ENCODE measurements around the gene NPC2. TPM values are rescaled to one million over a fixed set of nuclear protein-coding genes. Genes with fewer than 3 reads are reported as not detected.

NPC2 gene
- total and polyA plus RNA-seq, 9 of the 15 experiments (the other 6 are each of a cell fraction or from before 2014, with no cell fraction given) = 16.6 to 74.1 (median 32.6) TPM

DNA sequence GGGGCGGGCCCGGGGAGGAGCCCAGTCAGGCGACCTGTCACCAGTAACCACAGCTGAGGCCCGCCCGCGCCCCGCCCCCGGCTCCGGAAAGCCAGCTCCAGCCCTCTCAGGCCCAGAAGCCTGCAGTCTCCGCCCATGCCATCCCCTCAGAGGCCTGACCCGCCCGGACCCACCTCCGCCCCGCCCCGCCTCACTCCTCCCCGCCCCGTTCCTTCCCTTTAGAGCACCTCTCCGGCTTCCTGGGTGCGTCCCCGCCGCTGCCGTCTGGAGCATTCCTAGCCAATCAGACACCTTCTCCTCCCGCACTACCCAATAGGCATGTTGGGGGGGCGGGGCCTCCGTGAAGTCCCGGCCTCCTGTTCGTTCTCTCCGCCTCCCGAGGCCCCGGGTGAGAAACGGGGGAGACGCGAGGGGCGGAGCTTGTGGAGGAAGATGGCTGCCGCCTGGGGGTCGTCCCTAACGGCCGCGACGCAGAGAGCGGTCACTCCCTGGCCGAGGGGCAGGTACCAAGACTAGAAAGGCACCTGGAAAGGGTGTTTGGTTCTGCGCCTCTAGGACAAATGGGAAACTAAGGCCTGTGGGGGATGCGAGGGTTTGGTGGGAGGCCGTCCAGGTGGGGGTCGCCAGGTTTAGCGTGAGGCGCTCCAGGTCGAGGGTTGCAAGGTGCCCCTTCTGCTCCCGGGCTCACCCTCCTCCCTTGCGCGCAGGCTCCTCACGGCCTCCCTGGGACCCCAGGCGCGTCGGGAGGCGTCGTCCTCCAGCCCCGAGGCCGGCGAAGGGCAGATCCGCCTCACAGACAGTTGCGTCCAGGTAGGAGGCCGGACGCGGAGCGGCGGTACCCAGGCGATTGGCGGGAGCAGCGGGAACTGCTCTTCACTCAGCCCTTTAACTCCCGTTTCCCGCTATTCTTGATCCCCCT, 497 bp upstream of the NPC2 start, which contains the start of gene ISCA2 (continued):
- no peak for TF ChIP-seq ZBTB12 (CRISPR knock-in tag; IDR thresholded peaks at IDR 0.05)
- TF ChIP-seq, protein P1, sequence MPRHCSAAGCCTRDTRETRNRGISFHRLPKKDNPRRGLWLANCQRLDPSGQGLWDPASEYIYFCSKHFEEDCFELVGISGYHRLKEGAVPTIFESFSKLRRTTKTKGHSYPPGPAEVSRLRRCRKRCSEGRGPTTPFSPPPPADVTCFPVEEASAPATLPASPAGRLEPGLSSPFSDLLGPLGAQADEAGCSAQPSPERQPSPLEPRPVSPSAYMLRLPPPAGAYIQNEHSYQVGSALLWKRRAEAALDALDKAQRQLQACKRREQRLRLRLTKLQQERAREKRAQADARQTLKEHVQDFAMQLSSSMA (CRISPR knock-in tag; IDR thresholded peaks at IDR 0.05) = no peak
- no peak for TF ChIP-seq CREB1 (IDR thresholded peaks at IDR 0.05)
- TF ChIP-seq CREB1 (CRISPR knock-in tag; IDR thresholded peaks at IDR 0.05) = peak; percentile 32; the same call in 1 of the 2 replicates
- TF ChIP-seq TRIM28 (IDR thresholded peaks at IDR 0.05) = no peak
- TF ChIP-seq ZNF133 (CRISPR knock-in tag; IDR thresholded peaks at IDR 0.05) = no peak
- peak; percentile 54 for TF ChIP-seq TAF1 (IDR thresholded peaks at IDR 0.05; ENCODE audit: control insufficient read depth, extremely low read depth, insufficient read depth, low read length, severe bottlenecking)
- TF ChIP-seq, protein P2, sequence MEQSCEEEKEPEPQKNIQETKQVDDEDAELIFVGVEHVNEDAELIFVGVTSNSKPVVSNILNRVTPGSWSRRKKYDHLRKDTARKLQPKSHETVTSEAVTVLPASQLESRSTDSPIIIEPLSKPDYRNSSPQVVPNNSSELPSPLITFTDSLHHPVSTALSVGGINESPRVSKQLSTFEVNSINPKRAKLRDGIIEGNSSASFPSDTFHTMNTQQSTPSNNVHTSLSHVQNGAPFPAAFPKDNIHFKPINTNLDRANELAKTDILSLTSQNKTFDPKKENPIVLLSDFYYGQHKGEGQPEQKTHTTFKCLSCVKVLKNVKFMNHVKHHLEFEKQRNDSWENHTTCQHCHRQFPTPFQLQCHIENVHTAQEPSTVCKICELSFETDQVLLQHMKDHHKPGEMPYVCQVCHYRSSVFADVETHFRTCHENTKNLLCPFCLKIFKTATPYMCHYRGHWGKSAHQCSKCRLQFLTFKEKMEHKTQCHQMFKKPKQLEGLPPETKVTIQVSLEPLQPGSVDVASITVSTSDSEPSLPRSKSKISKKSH (CRISPR knock-in tag; IDR thresholded peaks at IDR 0.05) = no peak
- no peak for TF ChIP-seq ZBED1 (IDR thresholded peaks at IDR 0.05)
- no peak for TF ChIP-seq ZNF140 (CRISPR knock-in tag; IDR thresholded peaks at IDR 0.05)
- no peak for TF ChIP-seq NFE2L1 (tag; IDR thresholded peaks at IDR 0.05; ENCODE audit: borderline replicate concordance, low read depth)
- no peak for TF ChIP-seq PPARD (CRISPR knock-in tag; IDR thresholded peaks at IDR 0.05)
- TF ChIP-seq GATAD2A (IDR thresholded peaks at IDR 0.05) = 0 out of 2 replicates have a peak, but pooled peaks have one; percentile 25
- no peak for TF ChIP-seq ZBTB8A (IDR thresholded peaks at IDR 0.05; ENCODE audit: partially characterized antibody)
- TF ChIP-seq TFAP4 (CRISPR knock-in tag; IDR thresholded peaks at IDR 0.05; ENCODE audit: borderline replicate concordance) = peak; percentile 82; the same call in 1 of the 2 replicates
- no peak for TF ChIP-seq WHSC1 (IDR thresholded peaks at IDR 0.05; ENCODE audit: low read length)
- TF ChIP-seq ZNF445 (CRISPR knock-in tag; IDR thresholded peaks at IDR 0.05; ENCODE audit: low read depth) = no peak
- TF ChIP-seq HSF4 (CRISPR knock-in tag; IDR thresholded peaks at IDR 0.05; ENCODE audit: borderline replicate concordance) = no peak
- TF ChIP-seq RBM22 (IDR thresholded peaks at IDR 0.05; ENCODE audit: low read depth, low read length, poor library complexity, severe bottlenecking) = no peak
- TF ChIP-seq NFRKB (IDR thresholded peaks at IDR 0.05; ENCODE audit: low read depth) = 0 out of 2 replicates have a peak, but pooled peaks have one; percentile 58
- no peak for TF ChIP-seq ILK (tag; IDR thresholded peaks at IDR 0.05; ENCODE audit: borderline replicate concordance, low read depth)
- TF ChIP-seq, protein P3, sequence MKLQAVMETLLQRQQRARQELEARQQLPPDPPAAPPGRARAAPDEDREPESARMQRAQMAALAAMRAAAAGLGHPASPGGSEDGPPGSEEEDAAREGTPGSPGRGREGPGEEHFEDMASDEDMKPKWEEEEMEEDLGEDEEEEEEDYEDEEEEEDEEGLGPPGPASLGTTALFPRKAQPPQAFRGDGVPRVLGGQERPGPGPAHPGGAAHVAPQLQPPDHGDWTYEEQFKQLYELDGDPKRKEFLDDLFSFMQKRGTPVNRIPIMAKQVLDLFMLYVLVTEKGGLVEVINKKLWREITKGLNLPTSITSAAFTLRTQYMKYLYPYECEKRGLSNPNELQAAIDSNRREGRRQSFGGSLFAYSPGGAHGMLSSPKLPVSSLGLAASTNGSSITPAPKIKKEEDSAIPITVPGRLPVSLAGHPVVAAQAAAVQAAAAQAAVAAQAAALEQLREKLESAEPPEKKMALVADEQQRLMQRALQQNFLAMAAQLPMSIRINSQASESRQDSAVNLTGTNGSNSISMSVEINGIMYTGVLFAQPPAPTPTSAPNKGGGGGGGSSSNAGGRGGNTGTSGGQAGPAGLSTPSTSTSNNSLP (IDR thresholded peaks at IDR 0.05; ENCODE audit: borderline replicate concordance, low read depth, low read length) = no peak
- TF ChIP-seq RBM17 (IDR thresholded peaks at IDR 0.05; ENCODE audit: borderline replicate concordance, low read depth, low read length) = no peak

Data from K562 (cell line).